GDM1 (cell line): ENCODE results near the gene PCYT2.

Experiments
- DNase-seq: peaks from one replicate; lab custom pipeline; 2025; lab: John Stamatoyannopoulos, UW

Gene PCYT2

GRCh38 chr17:81899514-81900166 is 11.6 kb downstream of the PCYT2 start:
- no peak for DNase-seq

GRCh38 chr17:81898885-81899284 is 12.3 kb downstream of the PCYT2 start:
- DNase-seq: no peak

- DNase-seq: no peak
Measured at GRCh38 chr17:81898029-81898866, 13.0 kb downstream of the PCYT2 start.

GRCh38 chr17:81895400-81895799 is 15.8 kb downstream of the PCYT2 start:
- no peak for DNase-seq

- no peak for DNase-seq
Measured at GRCh38 chr17:81891303-81891552, 20.0 kb downstream of the PCYT2 start.

- DNase-seq: no peak
Measured at GRCh38 chr17:81890447-81891302, 20.5 kb downstream of the PCYT2 start.

- no peak for DNase-seq
Measured at GRCh38 chr17:81889602-81890001, 21.6 kb downstream of the PCYT2 start.

GRCh38 chr17:81888988-81889595 is 22.1 kb downstream of the PCYT2 start:
- no peak for DNase-seq

- DNase-seq: no peak
Measured at GRCh38 chr17:81888105-81888987, 22.9 kb downstream of the PCYT2 start.

GRCh38 chr17:81885869-81886548 is 25.2 kb downstream of the PCYT2 start:
- DNase-seq: no peak

- DNase-seq: no peak
Measured at GRCh38 chr17:81885454-81885853, 25.7 kb downstream of the PCYT2 start.

- DNase-seq: no peak
Measured at GRCh38 chr17:81884968-81885367, 26.2 kb downstream of the PCYT2 start.

GRCh38 chr17:81884520-81884919 is 26.7 kb downstream of the PCYT2 start:
- DNase-seq: no peak

- DNase-seq: no peak
Measured at GRCh38 chr17:81879121-81879520, 32.1 kb downstream of the PCYT2 start.

- DNase-seq: no peak
Measured at GRCh38 chr17:81878294-81878693, 32.9 kb downstream of the PCYT2 start.

- DNase-seq: no peak
Measured at GRCh38 chr17:81877569-81877968, 33.6 kb downstream of the PCYT2 start.

- DNase-seq: peak; percentile 88
Measured at GRCh38 chr17:81871387-81872230, 39.6 kb downstream of the PCYT2 start.

GRCh38 chr17:81870981-81871386 is 40.2 kb downstream of the PCYT2 start, which contains the start of gene ARHGDIA:
ARHGDIA (minus strand) TSS chr17:81871337; CDS start chr17:81869930, 1,407 bp downstream.
- no peak for DNase-seq

- DNase-seq: no peak
Measured at GRCh38 chr17:81870131-81870980, 40.8 kb downstream of the PCYT2 start.
